Activated CD4-positive, alpha-beta T cell treated with anti-CD3 and anti-CD28 coated beads, Interleukin-2, Interleukin-6, amounts not matched to agents 100 ng/mL and 50 ng/mL, durations not matched to agents 16 hours and 8 hours (primary cell): ENCODE data around the gene CCDC144A.
"Not testable (repeated sequence)": the region's sequence is repeated elsewhere in the genome, so short reads cannot be mapped to it uniquely, and the experiment has no call there.

Experiments
- DNase-seq: peaks from one replicate; pipeline ENCODE4 v3.0.0-alpha.2; 2020

The CCDC144A gene

DNA sequence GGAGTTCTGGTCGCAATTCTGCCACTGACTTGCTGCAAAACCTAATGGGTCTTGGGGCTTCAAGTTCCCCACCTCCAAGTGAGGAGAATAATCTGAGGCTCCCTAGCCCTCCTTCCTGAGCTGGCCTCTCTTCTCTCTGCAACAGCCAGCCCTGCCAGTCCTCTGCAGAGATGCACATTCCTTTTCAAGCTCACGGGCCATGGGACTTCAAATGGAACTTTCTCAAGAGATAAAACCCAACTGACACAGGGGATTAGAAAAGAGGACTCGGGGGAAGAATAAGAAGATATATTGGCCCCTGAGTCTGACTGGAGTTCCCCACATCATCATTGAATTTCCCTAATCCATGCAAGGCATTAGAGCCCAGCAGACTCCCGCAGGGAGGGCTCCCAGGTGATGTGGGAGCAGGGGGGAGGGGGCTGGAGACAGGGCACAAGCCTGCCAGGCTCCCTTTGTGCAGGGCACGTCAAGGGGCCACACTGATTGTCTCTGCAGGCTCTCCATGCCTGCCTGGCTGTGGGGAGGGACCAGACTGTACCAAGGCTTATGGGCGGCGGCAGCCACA lies 131.0 kb downstream of the CCDC144A start:
- DNase-seq = no peak

DNA sequence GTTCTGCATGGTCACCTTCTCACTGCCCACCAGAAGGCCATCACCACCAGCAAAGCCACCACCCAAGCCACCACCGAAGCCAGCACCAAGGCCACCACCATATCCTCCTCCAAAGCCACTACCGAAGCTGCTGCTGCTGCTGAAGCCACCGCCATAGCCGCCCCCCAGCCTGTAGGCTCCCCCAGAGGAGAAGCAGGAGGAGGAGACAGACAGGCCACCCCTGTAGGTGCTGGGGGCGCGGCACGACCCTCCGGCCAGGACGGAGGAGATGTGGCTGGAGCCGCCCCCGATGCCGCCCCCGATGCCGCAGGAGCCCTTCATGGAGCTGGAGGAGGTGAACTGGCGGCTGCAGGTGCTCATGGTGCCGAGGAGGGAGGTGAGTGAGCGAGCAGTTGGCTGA lies 132.1 kb downstream of the CCDC144A start:
- not testable (repeated sequence) for DNase-seq

DNA sequence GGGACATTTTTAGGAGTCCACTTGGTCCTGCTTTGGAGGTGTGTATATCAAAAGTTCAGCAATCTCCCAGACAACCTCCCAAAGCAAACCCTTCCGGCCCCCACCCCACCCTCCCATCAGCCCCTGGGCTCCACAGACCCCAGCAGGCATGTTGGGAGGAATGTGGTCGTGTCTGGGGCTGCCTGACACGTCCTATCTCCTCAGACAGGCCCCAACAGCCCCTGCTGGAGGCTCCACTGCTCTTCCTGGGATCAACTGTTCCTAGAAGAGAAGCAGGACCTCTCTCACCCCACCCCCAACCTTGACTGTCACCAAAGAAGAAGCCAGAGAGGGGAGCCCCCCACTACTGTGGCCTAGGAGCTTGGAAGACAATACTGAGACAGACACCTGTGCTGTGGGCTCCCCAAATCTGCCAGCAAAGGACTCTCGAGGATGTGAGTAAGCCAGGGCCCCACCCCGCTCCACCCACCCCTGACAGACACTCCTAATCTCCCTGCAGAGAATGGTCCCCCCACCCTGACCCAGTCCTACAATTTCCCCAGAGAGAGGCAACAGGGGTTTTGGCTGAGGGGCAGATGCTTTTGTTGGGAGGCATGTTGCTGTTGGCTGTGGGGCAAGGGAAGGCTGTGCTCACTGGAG lies 133.8 kb downstream of the CCDC144A start:
- DNase-seq = not testable (repeated sequence)
